ENCODE data around the gene ST6GALNAC3. TPM values are rescaled to one million over a fixed set of nuclear protein-coding genes. Genes with fewer than 3 reads are reported as not detected.

Gene ST6GALNAC3
- total RNA-seq, 2 donors from 2014 or later: 2.5 to 5.7 TPM

- no peak for DNase-seq
- Histone ChIP-seq H3K4me1 (no peaks in the 10 kb centered on the region), H3K36me3 (no peaks in the 10 kb centered on the region), H3K9ac (ENCODE audit: low read depth in 2 of 2, low read length in 2 of 2) (no peak overlapping the region), H3K27ac (no peak overlapping the region), H3K9me3 (no peaks in the 10 kb centered on the region), H3K4me3 (no peak overlapping the region), H3K27me3 (no peaks in the 10 kb centered on the region)
- intact Hi-C loops (cut with DNase I): no loop called here
- TF ChIP-seq CTCF (IDR thresholded peaks at IDR 0.05): no peak
Observed at GRCh38 chr1:76581712-76582111, 507.2 kb downstream of the ST6GALNAC3 start.

- H3K27me3 ChIP-seq: no peaks in the 10 kb centered on the region
- DNase-seq: no peak
- intact Hi-C loops (cut with DNase I): no loop called here
- H3K9me3 ChIP-seq: no peaks in the 10 kb centered on the region
- no peak overlapping the region for H3K4me3 ChIP-seq
- H3K4me1 ChIP-seq: no peaks in the 10 kb centered on the region
- no peak overlapping the region for H3K9ac ChIP-seq (ENCODE audit: low read depth in 2 of 2, low read length in 2 of 2)
- TF ChIP-seq CTCF (IDR thresholded peaks at IDR 0.05): no peak
- no peak overlapping the region for H3K27ac ChIP-seq
- H3K36me3 ChIP-seq: no peaks in the 10 kb centered on the region
Observed at GRCh38 chr1:76583235-76583868, 508.8 kb downstream of the ST6GALNAC3 start.

- Histone ChIP-seq H3K36me3 (no peaks in the 10 kb centered on the region), H3K27me3 (no peaks in the 10 kb centered on the region), H3K9ac (ENCODE audit: low read depth in 2 of 2, low read length in 2 of 2) (no peak overlapping the region), H3K27ac (no peak overlapping the region), H3K4me3 (no peak overlapping the region), H3K9me3 (no peaks in the 10 kb centered on the region), H3K4me1 (no peaks in the 10 kb centered on the region)
- no peak for DNase-seq
- intact Hi-C loops (cut with DNase I): no loop called here
- TF ChIP-seq CTCF (IDR thresholded peaks at IDR 0.05): no peak
Observed at GRCh38 chr1:76583875-76584477, 509.4 kb downstream of the ST6GALNAC3 start.

GRCh38 chr1:76585980-76586674, 511.6 kb downstream of the ST6GALNAC3 start:
- Histone ChIP-seq H3K9me3 (no peaks in the 10 kb centered on the region), H3K27ac (no peak overlapping the region), H3K4me1 (no peaks in the 10 kb centered on the region), H3K27me3 (no peaks in the 10 kb centered on the region), H3K9ac (ENCODE audit: low read depth in 2 of 2, low read length in 2 of 2) (no peak overlapping the region), H3K36me3 (no peaks in the 10 kb centered on the region), H3K4me3 (no peak overlapping the region)
- intact Hi-C loops (cut with DNase I): no loop called here
- DNase-seq: no peak
- TF ChIP-seq CTCF (IDR thresholded peaks at IDR 0.05): no peak

GRCh38 chr1:76587212-76587611, 512.7 kb downstream of the ST6GALNAC3 start:
- DNase-seq: no peak
- Histone ChIP-seq H3K4me3 (no peak overlapping the region), H3K36me3 (no peaks in the 10 kb centered on the region), H3K27ac (no peak overlapping the region), H3K9me3 (no peaks in the 10 kb centered on the region), H3K9ac (ENCODE audit: low read depth in 2 of 2, low read length in 2 of 2) (no peak overlapping the region), H3K4me1 (no peaks in the 10 kb centered on the region), H3K27me3 (no peaks in the 10 kb centered on the region)
- TF ChIP-seq CTCF (IDR thresholded peaks at IDR 0.05): no peak
- intact Hi-C loops (cut with DNase I): no loop called here

Measured in colonic mucosa (tissue), 4 donors.